GM12872 (cell line): ENCODE measurements around the gene FPR1.

Experiments used
- CTCF ChIP-seq: IDR thresholded peaks from 3 replicates; pipeline ENCODE4 v1.5.1; 2011; ENCODE audit warnings: low read depth, mild to moderate bottlenecking, low read length, moderate library complexity; ENCODE audit not compliant: insufficient read depth

Gene FPR1

GRCh38 chr19:51784922-51785690 is 33.4 kb upstream of the FPR1 start:
- no peak for TF ChIP-seq CTCF

GRCh38 chr19:51784109-51784785 is 32.6 kb upstream of the FPR1 start:
- no peak for TF ChIP-seq CTCF

DNA sequence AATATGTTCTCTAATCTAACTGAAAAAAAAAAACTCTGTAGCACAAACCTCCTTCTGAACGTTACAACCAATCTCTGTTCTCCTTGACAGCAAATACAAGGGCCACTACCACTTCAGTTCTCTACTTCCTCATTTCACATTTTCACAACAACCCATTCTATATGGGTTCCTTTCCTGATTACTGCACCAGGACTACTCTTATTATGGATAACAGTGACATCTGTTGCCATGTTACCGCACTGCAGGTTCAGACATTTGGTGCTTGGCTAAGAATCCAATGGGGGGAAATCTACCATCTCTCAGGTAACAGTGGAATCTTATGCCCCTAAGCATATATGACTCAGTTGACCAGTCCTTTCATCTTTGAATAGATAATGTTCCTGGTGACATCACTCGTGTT is 31.7 kb upstream of the FPR1 start:
- TF ChIP-seq CTCF: no peak

GRCh38 chr19:51781999-51782398 is 30.3 kb upstream of the FPR1 start:
- TF ChIP-seq CTCF: no peak

GRCh38 chr19:51780270-51780669 is 28.6 kb upstream of the FPR1 start:
- TF ChIP-seq CTCF: no peak

DNA sequence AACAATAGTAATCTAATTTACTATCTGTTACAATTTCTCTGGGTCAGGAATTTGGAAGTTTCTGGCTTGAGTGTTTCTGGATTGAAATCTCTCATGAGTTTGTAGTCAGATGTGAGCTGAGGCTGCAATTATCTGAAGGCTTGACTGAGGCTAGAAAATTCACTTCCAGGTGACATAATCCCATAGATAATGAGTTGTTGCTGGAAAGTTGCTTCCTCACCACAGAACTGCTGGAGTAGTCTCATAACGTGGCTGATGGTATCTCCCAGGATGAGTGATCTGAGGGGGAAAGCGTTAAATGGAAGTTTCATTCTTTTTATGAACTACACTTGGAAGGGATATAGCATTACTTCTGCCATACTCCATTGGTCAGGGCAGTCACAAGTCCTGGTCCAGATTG is 28.0 kb upstream of the FPR1 start:
- no peak for TF ChIP-seq CTCF

- no peak for TF ChIP-seq CTCF
Measured at GRCh38 chr19:51779181-51779580, 27.5 kb upstream of the FPR1 start.
